ENCODE results near the gene PHIP.

Gene PHIP

GRCh38 chr6:79070206-79070825 is 7.7 kb downstream of the PHIP start:
- DNase-seq (ENCODE audit: low read depth in 1 of 2, low spot score in 1 of 2), result no peak

DNA sequence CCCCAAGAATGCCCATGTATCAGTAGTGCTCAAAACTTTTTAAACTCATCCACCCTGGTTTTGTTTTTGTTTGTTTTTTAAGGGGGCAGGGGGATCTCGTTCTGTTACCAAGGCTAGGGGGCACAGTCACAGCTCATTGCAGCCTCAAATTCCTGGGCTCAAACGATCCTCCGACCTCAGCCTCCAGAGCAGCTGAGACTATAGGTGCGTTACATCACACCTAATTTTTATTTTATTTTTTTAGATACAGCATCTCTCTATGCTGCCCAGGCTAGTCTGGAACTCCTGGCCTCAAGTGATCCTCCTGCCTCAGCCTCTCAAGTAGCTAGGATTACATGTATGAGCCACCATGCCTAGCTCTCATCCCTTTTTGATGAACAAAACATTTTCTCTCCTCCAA is 11.2 kb downstream of the PHIP start:
- no peak for DNase-seq (ENCODE audit: low read depth in 1 of 2, low spot score in 1 of 2)

GRCh38 chr6:79066330-79066729 is 11.7 kb downstream of the PHIP start:
- no peak for DNase-seq (ENCODE audit: low read depth in 1 of 2, low spot score in 1 of 2)

GRCh38 chr6:79065232-79065631 is 12.8 kb downstream of the PHIP start:
- DNase-seq (ENCODE audit: low read depth in 1 of 2, low spot score in 1 of 2), result no peak

GRCh38 chr6:79064635-79065034 is 13.4 kb downstream of the PHIP start:
- DNase-seq (ENCODE audit: low read depth in 1 of 2, low spot score in 1 of 2), result no peak

DNA sequence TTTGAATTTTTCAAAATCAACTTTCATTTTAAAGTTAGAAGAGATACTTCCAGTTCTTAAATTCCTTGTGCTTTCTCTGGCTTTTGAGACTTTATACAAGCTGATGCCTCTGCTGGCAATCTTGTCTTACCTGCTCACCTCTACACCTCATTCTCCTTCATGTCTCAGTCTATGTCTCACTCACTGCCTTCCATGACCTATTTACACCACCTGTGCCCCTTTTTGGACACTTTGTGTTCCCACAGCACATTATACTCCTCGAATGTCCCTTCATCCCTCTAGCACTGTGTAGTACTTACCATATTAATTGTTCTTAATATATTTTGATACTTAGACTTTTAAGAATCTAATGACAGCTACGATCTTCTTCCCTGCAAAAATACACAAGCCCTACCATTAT is 15.3 kb downstream of the PHIP start:
- DNase-seq (ENCODE audit: low read depth in 1 of 2, low spot score in 1 of 2), result no peak

DNA sequence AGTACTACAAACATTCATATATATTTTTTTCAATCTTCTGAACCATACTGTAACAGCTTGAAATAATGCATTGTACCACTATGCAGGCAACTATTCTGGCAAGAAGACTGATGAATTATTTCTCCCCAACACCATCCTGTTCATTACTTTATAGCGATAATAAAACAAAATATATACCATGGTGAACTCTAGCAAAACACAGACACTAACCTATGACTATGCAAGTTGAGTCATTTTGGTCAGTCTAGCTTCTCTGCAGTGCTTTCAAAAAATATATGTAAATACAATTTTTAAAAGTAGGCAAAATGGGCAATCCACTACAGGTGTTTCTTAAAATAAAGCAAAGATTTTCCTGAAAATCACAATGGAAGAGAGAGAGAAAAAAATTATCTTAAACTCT is 20.3 kb downstream of the PHIP start:
- DNase-seq (ENCODE audit: low read depth in 1 of 2, low spot score in 1 of 2), result no peak

DNA sequence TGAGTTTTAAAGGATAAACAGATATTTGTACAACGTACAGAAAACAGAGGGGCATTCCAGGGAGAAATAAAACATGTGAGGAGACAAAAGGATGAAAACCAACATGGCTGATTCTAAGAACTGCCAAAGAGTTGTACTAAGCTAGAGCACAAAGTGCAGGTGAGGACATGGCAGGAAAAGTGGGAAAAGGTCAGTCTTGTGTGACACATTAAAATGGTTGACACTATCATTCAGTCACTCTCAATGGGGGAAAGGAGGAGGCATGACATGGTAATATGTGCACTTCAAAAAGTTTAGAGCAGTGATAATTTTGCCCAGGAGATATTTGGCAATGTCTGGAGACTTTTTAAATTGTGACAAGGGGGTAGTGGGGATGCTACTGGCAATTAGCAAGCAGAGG is 21.8 kb downstream of the PHIP start:
- no peak for DNase-seq (ENCODE audit: low read depth in 1 of 2, low spot score in 1 of 2)

DNA sequence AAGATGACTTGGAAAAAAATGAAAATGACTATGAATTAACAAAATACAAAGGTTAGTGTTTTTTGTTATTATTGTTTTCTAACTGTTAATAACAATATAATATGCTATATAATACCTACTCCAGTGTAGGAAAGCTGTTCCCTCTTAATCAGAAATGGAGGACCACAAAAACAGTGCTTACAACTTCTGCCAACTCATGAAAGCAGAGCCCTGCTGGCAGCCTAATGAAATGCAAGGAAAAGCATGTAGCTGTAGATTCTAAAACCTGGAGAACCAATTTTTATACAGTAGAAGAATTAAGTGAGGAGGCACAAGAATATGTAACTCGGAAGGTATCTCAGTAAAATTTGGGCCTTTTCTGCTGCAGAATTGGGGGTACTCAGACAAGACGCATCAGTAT is 29.4 kb downstream of the PHIP start:
- DNase-seq (ENCODE audit: low read depth in 1 of 2, low spot score in 1 of 2), result no peak

DNA sequence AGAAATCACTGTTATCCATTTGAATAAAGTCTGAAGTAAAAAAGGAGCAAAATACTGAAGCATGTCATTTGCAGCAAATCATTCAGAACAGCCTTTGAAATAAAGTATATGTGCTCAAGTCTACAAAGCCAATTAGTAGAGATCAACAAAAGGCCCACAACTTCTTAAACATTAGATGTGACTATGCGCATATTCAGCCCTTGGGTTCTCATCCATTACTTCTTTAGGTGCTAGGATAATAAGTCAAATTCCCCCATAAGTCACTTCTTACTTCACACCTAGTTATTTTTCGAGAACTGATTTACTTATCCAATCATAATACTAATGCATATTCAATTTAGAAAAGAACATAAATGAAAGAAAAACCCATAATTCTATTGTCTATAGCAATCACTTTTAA is 31.0 kb downstream of the PHIP start:
- DNase-seq (ENCODE audit: low read depth in 1 of 2, low spot score in 1 of 2), result no peak

DNA sequence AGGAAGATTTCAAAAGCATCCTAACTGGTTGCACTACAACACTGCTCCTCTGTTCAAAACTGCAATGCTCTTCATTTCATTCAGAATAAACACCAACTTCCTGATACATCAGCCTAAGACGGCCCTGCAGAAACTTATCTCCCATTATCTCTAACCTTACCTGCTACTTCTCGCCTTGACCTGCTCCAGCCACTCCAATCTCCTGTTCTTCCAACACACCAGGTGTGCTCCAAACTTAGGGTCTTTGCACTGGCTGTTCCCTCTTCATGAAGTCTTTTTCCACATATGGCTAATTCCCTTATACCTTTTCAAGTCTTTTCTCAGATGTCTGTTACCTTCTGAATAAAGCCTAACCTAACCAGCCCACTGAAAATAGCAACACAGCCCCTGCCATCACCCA is 32.1 kb downstream of the PHIP start:
- DNase-seq (ENCODE audit: low read depth in 1 of 2, low spot score in 1 of 2), result no peak

- DNase-seq (ENCODE audit: low read depth in 1 of 2, low spot score in 1 of 2), result no peak
Measured at GRCh38 chr6:79042799-79043126, 35.3 kb downstream of the PHIP start.

DNA sequence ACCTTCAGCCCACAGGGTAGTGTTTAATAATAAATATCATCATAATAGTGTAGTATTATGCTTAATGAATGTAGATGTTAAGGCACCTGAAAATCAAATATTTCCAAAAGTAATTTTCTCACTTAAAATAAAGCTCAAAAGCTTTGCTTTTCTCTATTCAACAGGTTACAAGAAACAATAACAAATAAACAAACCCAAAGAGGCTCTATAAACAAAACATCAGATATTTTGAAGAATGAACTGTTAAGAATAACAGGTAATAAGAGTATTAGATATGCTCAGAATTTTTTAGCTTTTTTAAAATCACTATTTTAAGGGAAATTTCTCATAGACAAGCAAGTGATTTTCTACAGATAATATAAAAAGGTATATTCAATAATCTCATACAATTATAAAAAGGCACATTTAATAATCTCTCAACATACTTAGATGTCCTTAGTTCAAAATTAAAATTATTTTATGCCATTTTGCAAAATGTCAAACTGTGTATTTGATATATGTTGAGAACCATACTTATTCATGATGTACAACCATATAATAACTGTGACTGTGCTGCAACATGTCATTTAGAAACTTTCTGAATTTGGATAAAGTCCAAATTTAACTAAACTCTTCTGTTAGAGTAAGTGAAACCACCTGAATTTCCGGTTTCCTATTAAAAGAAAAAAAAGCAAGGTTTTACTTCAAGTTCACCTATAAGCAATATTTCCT is 35.8 kb downstream of the PHIP start:
- DNase-seq (ENCODE audit: low read depth in 1 of 2, low spot score in 1 of 2), result no peak

DNA sequence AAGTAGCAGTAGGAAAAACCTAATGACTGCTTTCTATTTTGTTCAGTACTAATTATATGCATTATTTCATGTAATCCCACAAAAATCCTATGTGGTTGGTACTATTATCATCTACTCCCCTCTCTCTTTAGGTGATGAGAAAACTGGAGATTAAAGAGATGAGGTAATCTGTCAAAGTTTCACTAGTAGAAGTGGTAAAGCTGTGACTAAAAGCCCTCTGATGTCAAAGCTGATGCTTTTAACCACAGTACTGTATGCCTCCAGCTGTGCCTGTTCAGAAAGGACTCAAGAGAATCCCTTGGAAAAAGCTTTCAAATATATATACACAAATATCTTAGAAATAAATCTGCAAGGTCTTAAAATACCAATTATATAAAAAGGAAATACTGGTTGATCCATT is 38.0 kb downstream of the PHIP start:
- no peak for DNase-seq (ENCODE audit: low read depth in 1 of 2, low spot score in 1 of 2)

DNA sequence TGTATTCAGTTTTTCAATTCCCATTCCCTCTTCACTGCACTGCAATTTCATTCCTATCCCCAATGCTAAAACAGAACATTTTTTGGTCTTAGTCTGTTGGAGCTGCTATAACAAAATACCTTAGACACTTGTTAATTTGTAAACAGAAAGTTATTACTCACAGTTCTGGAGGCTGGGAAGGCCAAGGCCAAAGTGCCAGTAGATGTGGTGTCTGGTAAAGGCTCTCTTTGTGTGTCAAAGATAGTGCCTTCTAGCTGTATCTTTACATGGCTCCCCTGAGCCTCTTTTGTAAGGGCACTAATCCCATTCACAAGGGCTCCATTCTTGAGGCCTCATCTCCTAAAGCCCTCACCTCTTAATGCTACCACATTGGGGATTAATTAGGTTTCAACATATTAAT is 40.0 kb downstream of the PHIP start:
- DNase-seq (ENCODE audit: low read depth in 1 of 2, low spot score in 1 of 2), result no peak

GRCh38 chr6:79034865-79035264 is 43.2 kb downstream of the PHIP start:
- no peak for DNase-seq (ENCODE audit: low read depth in 1 of 2, low spot score in 1 of 2)

DNA sequence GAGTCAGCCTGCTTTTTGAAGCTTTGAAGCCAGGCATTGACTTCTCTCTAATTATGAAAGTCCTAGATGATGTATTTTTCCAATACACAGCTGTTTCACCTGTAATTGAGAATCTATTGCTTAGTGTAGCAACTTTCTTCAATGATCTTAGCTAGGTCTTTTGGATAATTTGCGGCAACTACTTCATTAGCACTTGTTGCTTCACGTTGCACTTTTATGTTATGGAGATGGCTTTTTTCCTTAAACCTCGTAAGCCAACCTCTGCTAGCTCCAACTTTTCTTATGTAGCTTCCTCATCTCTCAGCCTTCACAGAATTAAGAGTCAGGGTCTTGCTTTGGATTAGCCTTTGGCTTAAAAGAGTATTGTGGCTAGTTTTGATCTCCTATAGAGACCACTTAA is 44.8 kb downstream of the PHIP start:
- DNase-seq (ENCODE audit: low read depth in 1 of 2, low spot score in 1 of 2), result no peak

DNA sequence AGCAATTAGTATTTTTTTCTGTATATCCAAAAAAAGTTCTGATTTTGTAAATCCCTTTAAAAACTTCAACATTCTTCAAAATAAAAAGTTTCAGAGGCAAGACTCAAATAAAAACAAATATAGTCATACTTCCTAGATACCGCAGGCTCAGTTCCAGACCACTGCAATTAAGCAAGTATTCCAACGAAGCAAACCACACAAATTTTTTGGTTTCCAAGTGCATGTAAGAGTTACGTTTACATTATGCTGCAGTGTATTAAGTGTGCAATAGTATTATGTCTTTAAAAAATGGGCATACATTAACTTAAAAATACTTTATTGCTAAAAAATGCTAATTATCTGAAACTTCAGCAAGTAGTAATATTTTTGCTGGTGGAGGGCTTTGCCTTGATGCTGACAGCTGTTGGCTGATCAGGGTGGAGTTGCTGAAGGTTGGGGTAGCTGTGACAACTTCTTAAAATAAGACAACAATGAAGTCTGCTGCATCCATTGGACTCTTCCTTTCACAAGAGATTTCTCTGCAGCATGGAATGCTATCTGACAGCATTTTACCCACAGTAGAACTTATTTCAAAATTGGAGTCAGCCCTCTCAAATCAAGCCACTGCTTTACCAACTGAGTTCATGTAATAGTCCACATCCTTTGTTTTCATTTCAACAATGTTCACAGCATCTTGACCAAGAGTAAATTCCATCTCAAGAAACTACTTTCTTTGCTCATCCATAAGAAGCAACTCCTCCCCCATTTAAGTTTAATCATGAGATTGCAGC is 46.0 kb downstream of the PHIP start:
- no peak for DNase-seq (ENCODE audit: low read depth in 1 of 2, low spot score in 1 of 2)

DNA sequence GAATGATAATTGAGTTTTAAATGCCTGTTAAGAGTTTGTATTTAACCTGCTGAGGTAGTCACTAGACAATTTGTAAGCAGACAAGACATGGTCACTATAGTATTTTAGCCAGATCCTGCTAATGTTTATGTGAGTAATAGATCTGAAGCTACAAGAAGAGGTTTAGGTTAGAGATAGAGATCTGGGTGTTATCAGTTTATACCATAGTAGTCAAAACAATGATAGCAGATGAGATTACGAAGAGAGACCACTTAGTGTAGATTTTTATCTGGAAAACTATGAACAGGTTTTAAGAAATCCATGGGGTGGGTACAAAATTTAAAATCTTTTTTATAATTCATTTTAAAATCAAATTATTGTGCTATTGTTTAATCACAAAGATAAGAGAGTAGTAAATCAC is 47.5 kb downstream of the PHIP start:
- DNase-seq (ENCODE audit: low read depth in 1 of 2, low spot score in 1 of 2), result no peak

DNA sequence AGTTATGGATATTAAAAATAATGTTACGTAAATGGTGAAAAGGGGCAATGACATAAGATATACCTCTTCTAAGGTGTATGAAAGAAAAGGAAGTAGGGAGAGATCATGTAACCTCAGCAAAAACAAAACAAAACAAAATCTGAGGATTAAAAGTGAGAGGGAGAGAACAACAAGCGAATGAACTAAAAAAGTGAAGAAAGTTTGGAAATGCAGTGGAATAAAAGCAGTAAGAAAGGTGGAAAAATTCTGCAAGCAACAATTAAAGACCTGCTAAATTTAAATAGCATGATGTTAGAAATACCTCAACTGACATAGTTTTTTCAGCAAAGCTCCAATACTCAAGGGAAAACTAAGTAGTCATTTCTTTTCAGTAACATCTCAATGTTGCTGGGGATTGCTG is 48.0 kb downstream of the PHIP start:
- no peak for DNase-seq (ENCODE audit: low read depth in 1 of 2, low spot score in 1 of 2)

DNA sequence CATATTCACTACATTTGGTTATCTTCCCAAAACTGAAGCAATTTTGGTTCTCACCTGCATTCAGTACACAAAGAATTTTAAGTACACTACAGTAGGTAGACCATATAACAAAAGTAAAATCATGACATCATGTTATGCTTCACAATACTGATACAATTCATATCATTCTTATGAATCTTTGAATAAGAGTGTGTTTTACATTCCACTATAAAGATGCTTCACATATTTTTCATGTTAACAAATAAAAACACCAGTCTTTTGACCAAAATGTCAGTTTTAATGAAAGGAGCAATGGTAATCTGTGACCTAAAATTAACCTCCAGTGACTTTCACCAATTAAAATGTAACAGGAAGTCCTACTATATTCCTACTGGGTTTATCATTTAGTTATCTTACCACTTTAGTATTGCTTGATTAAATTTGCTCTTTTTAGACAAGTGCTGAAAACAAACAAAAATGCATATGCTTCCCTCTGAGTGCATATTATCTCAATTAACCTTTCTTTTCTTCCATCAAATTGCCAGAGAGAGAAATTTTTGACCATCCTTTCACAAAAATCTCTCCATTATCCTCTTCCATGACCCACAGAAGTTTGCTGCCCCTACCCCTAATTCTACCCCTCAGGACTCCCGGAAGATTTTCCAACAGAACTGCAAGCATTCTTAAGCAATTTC is 49.3 kb downstream of the PHIP start:
- no peak for DNase-seq (ENCODE audit: low read depth in 1 of 2, low spot score in 1 of 2)

GRCh38 chr6:79011940-79012339 is 66.1 kb downstream of the PHIP start:
- DNase-seq (ENCODE audit: low read depth in 1 of 2, low spot score in 1 of 2), result no peak

Measured in activated T-helper 1 cell treated with anti-CD3 and anti-CD28 coated beads, Interleukin-2, amount 50 U/mL, for 16 hours (primary cell).